Prostate gland (tissue), 2 donors: ENCODE data around the gene ZNF565.

ENCODE experiments used
- CTCF ChIP-seq, 4 experiments: fragments of 200-600 bp in 2 of 4; fragments of 450-650 bp in 2 of 4; sonication (generic) in 2 of 4; IDR thresholded peaks; 1 replicate in 3 of 4; 2 replicates in 1 of 4; pipeline ENCODE4 v1.5.1; 2016 to 2019; ENCODE audit warnings: antibody characterized with exemption in 4 of 4, mild to moderate bottlenecking in 2 of 4, moderate library complexity in 2 of 4
- POLR2A ChIP-seq: fragments of 450-650 bp; IDR thresholded peaks from one replicate; pipeline ENCODE4 v1.6.1; 2016; ENCODE audit warnings: antibody characterized with exemption, mild to moderate bottlenecking

DNA sequence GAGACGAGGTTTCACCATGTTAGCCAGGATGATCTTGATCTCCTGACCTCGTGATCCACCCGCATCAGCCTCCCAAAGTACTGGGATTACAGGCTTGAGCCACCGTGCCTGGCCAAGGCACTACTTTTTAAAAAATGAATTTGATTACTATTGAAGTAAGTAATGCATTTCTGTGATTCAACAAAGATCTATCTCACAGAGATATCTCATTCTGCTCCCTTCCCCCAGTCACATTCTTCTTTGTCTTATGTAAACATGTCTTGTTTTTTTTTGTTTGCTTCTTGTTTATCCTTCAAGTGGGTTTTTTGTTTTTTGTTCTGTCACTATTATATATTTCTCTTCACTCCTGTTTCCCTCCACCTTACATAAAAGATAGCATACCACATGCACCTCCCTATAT, 7.0 kb upstream of the ZNF565 start:
- TF ChIP-seq POLR2A: no peak
- TF ChIP-seq CTCF (IDR thresholded peaks at IDR 0.05): no peak
